MM.1S (cell line): ENCODE measurements around the gene SLC39A3.

Source experiments
- DNase-seq: peaks from one replicate; pipeline ENCODE4 v3.0.0-alpha.2; 2015
- H2AFZ ChIP-seq: fragments of 300-600 bp; sonication (generic); 2 replicates; pipeline ENCODE4 v1.6.0; 2016; ENCODE audit warnings: antibody characterized with exemption, low read length
- H3F3A ChIP-seq: fragments of 300-600 bp; sonication (generic); 2 replicates; pipeline ENCODE4 v1.6.1; 2016; ENCODE audit warnings: mild to moderate bottlenecking, antibody characterized with exemption, low read length, moderate library complexity, mixed read lengths; ENCODE audit not compliant: insufficient read depth
- H3K27ac ChIP-seq: fragments of 300-600 bp; sonication (generic); 2 replicates; pipeline ENCODE4 v1.5.1; 2016; ENCODE audit warnings: mild to moderate bottlenecking, low read length
- H3K27me3 ChIP-seq: fragments of 300-600 bp; sonication (generic); replicated peaks from 2 replicates; pipeline ENCODE4 v1.6.0; 2016; ENCODE audit warnings: low read length; ENCODE audit not compliant: insufficient read depth
- H3K36me3 ChIP-seq: fragments of 300-600 bp; sonication (generic); replicated peaks from 2 replicates; pipeline ENCODE4 v1.6.1; 2016; ENCODE audit warnings: mild to moderate bottlenecking, low read length, mixed read lengths; ENCODE audit not compliant: insufficient read depth
- H3K4me1 ChIP-seq: fragments of 300-600 bp; sonication (generic); 2 replicates; pipeline ENCODE4 v1.6.1; 2016; ENCODE audit warnings: low read length, mixed read lengths
- H3K4me2 ChIP-seq: fragments of 300-600 bp; sonication (generic); 2 replicates; pipeline ENCODE4 v1.6.0; 2016; ENCODE audit warnings: low read depth, low read length
- H3K4me3 ChIP-seq: fragments of 300-600 bp; sonication (generic); 2 replicates; pipeline ENCODE4 v1.5.1; 2016; ENCODE audit warnings: low read length, mixed read lengths
- H3K79me2 ChIP-seq: fragments of 300-600 bp; sonication (generic); 2 replicates; pipeline ENCODE4 v1.6.1; 2016; ENCODE audit warnings: mixed run types, low read length, mixed read lengths
- H3K9ac ChIP-seq: fragments of 300-600 bp; sonication (generic); 2 replicates; pipeline ENCODE4 v1.6.1; 2016; ENCODE audit warnings: low read length, mixed read lengths
- H3K9me2 ChIP-seq: fragments of 300-600 bp; sonication (generic); replicated peaks from 2 replicates; pipeline ENCODE4 v1.6.1; 2016; ENCODE audit warnings: mild to moderate bottlenecking, low read length, mixed read lengths; ENCODE audit not compliant: insufficient read depth
- H3K9me3 ChIP-seq: fragments of 300-600 bp; sonication (generic); replicated peaks from 2 replicates; pipeline ENCODE4 v1.6.1; 2016; ENCODE audit warnings: mild to moderate bottlenecking, low read length, mixed read lengths; ENCODE audit not compliant: insufficient read depth
- H4K20me1 ChIP-seq: fragments of 300-600 bp; sonication (generic); 2 replicates; pipeline ENCODE4 v1.6.1; 2016; ENCODE audit warnings: mild to moderate bottlenecking, low read length, moderate library complexity, mixed read lengths; ENCODE audit not compliant: insufficient read depth
- CTCF ChIP-seq: fragments of 300-600 bp; sonication (generic); IDR thresholded peaks from 2 replicates; pipeline ENCODE4 v1.5.1; 2016; ENCODE audit warnings: antibody characterized with exemption, low read length, mixed read lengths
- EZH2 ChIP-seq: fragments of 300-600 bp; sonication (generic); optimal IDR thresholded peaks from 2 replicates; pipeline ENCODE3; 2017; ENCODE audit warnings: low read depth, mild to moderate bottlenecking, antibody characterized with exemption, low read length, mixed read lengths
- EZH2phosphoT487 ChIP-seq: fragments of 300-600 bp; sonication (generic); IDR thresholded peaks from 2 replicates; pipeline ENCODE4 v1.6.1; 2018; ENCODE audit warnings: antibody characterized with exemption, low read length

SLC39A3 gene

GRCh38 chr19:2690856-2691255 is 49.0 kb downstream of the SLC39A3 start:
- TF ChIP-seq EZH2 (no peak), CTCF (no peak), EZH2phosphoT487 (no peak)
- H3K4me1 ChIP-seq: no peaks in the 10 kb centered on the region
- H3K9ac ChIP-seq: no peak overlapping the region
- H3F3A ChIP-seq: no peaks in the 10 kb centered on the region
- no peak overlapping the region for H2AFZ ChIP-seq
- no peaks in the 10 kb centered on the region for H3K27me3 ChIP-seq
- H3K36me3 ChIP-seq: no peaks in the 10 kb centered on the region
- H3K9me3 ChIP-seq: no peaks in the 10 kb centered on the region
- H3K4me2 ChIP-seq: no peak overlapping the region
- H3K79me2 ChIP-seq: peaks cover 35% of the 10 kb centered on the region
- H3K27ac ChIP-seq: no peak overlapping the region
- no peaks in the 10 kb centered on the region for H4K20me1 ChIP-seq
- no peak overlapping the region for H3K4me3 ChIP-seq
- DNase-seq: no peak
- H3K9me2 ChIP-seq: no peaks in the 10 kb centered on the region

- DNase-seq: no peak
- H4K20me1 ChIP-seq: no peaks in the 10 kb centered on the region
- no peaks in the 10 kb centered on the region for H3F3A ChIP-seq
- no peaks in the 10 kb centered on the region for H3K27me3 ChIP-seq
- H3K27ac ChIP-seq: no peak overlapping the region
- no peak for TF ChIP-seq EZH2phosphoT487
- no peak for TF ChIP-seq EZH2
- no peak for TF ChIP-seq CTCF
- H2AFZ ChIP-seq: no peak overlapping the region
- H3K4me2 ChIP-seq: no peak overlapping the region
- no peaks in the 10 kb centered on the region for H3K9me2 ChIP-seq
- no peaks in the 10 kb centered on the region for H3K36me3 ChIP-seq
- H3K4me3 ChIP-seq: no peak overlapping the region
- H3K79me2 ChIP-seq: peaks cover 16% of the 10 kb centered on the region
- H3K4me1 ChIP-seq: no peaks in the 10 kb centered on the region
- no peaks in the 10 kb centered on the region for H3K9me3 ChIP-seq
- H3K9ac ChIP-seq: no peak overlapping the region
These were observed 53.5 kb downstream of the SLC39A3 start for GRCh38 chr19:2686360-2686759.

- no peaks in the 10 kb centered on the region for H3K9me3 ChIP-seq
- H3K4me2 ChIP-seq: no peak overlapping the region
- no peak overlapping the region for H3K9ac ChIP-seq
- TF ChIP-seq EZH2phosphoT487: no peak
- no peak for TF ChIP-seq CTCF
- TF ChIP-seq EZH2: no peak
- no peak for DNase-seq
- H3K36me3 ChIP-seq: no peaks in the 10 kb centered on the region
- H3K4me1 ChIP-seq: no peaks in the 10 kb centered on the region
- H3K27ac ChIP-seq: no peak overlapping the region
- H2AFZ ChIP-seq: no peak overlapping the region
- H3K27me3 ChIP-seq: no peaks in the 10 kb centered on the region
- no peaks in the 10 kb centered on the region for H4K20me1 ChIP-seq
- H3K4me3 ChIP-seq: no peak overlapping the region
- no peaks in the 10 kb centered on the region for H3K9me2 ChIP-seq
- peaks cover 12% of the 10 kb centered on the region for H3K79me2 ChIP-seq
- no peaks in the 10 kb centered on the region for H3F3A ChIP-seq
These were observed 54.6 kb downstream of the SLC39A3 start for GRCh38 chr19:2685204-2685704.
